TTC549 (cell line): ENCODE measurements around the gene ZNF546.
"Not testable (repeated sequence)": the region's sequence is repeated elsewhere in the genome, so short reads cannot be mapped to it uniquely, and the experiment has no call there.

ENCODE experiments used
- FAIRE-seq: peaks from 2 replicates; lab custom pipeline; 2012; peaks lifted over from hg19 to GRCh38; lab: Jason Lieb, UNC

ZNF546 gene

GRCh38 chr19:39986643-39987042 is 10.2 kb upstream of the ZNF546 start:
- no peak for FAIRE-seq

- FAIRE-seq, result no peak
These were observed 9.7 kb upstream of the ZNF546 start for GRCh38 chr19:39987167-39987566.

- no peak for FAIRE-seq
These were observed 9.3 kb upstream of the ZNF546 start for GRCh38 chr19:39987596-39987995.

- no peak for FAIRE-seq
These were observed 3.3 kb upstream of the ZNF546 start for GRCh38 chr19:39993605-39994004.

DNA sequence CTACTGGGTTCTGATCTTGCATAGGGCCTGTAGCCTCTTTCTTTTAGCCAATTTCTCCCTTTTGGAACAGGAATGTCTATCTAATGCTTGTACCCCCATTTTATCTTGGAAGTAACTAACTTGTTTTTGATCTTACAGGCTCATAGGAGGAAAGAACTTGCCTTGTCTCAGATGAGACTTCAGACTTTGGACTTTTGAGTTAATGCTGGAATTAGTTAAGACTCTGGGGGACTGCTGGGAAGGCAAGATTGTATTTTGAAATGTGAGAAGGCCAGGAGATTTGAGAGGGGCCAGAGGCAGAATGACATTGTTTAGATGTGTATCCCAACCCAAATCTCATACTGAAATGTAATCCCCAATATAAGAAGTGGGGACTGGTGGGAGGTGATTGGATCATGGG is 2.5 kb upstream of the ZNF546 start:
- no peak for FAIRE-seq

GRCh38 chr19:39995794-39996193 is 1.1 kb upstream of the ZNF546 start:
- FAIRE-seq, result no peak

DNA sequence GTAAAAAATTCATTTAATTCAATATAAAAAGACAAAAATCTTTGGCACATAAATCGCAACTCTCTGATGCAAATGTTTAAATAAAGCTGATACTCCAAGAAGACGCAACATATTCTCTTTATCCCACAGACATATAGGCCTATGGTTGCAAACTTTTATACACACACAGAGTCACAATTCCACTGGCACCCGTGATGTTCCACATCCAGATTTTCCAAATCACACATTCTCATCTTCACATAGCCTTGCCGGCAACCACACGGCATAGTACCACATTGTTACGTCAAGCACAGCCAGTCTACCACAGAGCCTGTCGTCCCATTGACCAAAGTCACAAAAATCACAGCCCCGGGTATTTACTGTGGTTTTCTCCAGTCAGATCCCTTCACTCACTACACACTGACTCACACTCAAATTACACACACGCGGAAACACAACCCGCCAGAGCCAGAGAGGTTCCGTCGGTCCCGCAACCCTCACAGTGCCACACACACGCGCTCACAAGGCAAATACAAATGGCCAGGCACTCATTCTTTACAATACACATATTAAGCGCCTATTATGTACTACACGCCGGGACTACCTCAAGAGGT is 546 bp upstream of the ZNF546 start:
- FAIRE-seq, result no peak

DNA sequence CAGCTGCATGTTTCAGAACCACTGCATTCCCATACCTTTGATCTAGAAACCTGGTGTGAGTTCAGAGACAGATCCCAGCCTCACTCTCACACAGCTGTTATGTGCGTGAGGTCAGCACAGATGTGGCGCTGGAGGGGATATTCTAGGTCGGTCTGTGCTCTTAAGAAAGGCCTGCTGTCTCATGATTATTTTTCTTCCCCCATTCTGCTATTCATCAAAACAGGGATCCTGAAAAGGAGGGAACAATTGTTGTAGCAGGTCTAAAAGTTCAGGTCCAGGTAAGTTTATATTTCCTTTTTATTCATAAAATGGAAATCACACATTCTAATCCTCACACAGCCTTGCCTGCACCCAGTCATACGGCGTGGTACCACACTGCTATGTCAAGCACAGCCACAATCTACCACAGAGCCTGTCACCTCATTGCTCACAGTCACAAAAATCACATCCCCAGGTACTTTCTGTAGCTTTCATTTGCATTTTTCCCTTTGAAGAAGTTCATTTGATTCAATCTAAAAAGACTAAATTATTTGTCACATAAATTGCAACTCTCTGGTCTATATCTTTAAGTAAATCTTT is 867 bp downstream of the ZNF546 start:
- FAIRE-seq, result no peak

DNA sequence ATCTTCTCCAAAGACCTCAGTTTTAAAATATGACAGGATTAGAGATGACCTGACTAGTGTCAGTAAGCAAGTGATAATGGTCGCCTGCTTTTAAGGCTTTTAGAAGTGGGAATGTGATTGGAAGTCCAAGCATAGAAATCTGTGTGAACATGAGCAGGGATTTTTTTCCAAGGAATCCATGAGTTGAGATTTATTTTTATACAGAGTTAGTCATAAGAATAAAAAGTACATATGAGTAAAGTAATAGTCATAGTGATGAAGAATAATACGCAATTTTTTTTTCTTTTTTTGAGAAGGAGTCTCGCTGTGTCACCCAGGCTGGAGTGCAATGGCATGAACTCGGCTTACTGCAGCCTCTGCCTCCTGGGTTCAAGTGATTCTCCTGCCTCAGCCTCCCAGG is 1.6 kb downstream of the ZNF546 start:
- no peak for FAIRE-seq

DNA sequence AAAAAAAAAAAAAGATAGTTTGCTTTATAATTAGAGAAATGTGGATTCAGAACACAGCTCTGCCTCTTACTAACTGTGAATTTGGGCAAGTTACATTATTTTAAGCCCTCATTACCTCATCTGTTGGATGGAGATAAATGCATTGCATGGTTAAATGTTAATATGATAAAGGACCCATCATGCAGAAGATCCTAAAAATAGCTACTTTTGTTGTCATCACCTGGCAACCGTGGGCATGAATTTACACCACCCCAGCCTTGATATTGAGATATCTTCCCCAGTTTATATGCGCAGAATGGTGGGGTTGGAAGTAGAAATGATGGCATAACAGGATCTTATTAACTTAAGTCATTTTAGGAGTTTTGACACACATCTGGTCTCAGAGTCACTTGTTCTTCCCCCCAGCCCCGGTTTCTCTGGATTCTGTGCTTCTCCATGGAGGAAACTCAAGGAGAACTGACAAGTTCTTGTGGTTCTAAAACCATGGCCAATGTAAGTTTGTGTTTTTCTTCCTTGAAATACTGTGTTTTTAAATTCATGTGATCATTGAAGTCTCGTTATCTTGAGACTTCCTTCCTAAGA is 8.9 kb downstream of the ZNF546 start:
- no peak for FAIRE-seq

DNA sequence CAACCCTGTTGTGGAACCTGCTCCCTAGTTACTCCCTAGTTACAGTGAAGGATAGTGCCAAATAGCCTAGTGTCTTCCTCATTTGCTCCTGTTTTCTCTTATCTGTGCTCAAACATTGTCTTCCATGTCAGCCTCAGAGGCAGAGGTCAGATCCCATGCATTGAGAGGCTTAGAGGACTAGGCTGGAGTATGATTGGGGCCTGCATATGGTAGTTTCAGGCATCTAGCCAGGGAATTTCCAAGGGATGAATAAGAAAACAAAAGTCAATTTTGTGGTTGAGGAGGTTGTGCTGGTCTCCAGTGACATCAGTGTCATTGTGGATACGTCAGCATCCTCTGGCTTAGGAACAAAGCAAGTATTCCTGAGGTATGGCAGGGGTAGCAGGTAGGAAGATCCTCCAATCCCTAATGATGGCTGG is 9.4 kb downstream of the ZNF546 start:
- FAIRE-seq, result no peak

DNA sequence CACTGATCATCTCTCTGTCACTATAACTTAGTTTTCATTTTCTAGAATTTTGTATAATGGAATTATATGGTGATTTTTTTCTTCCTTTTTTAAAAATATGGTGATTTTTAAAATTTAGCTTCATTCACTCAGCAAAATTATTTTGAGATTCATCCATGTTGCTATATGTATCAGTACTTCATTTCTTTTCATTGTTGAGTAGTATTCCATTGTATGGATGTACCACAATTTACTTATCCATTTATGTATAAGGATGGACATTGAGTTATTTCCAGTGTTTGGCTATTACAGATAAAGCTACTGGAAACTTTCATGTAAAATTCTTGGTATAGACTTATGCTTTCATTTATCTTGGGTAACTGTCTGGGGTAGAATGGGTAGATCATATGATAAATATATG is 12.8 kb downstream of the ZNF546 start:
- no peak for FAIRE-seq

DNA sequence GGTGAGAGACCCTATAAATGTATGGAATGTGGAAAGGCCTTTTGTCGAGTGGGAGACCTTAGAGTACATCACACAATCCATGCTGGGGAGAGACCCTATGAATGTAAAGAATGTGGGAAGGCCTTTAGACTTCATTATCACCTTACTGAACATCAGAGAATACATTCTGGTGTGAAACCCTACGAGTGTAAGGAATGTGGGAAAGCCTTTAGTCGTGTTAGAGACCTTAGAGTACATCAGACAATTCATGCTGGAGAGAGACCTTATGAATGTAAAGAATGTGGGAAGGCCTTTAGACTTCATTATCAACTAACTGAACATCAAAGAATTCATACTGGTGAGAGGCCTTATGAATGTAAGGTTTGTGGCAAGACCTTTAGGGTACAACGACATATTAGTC is 17.1 kb downstream of the ZNF546 start:
- FAIRE-seq, result no peak

GRCh38 chr19:40023969-40024368 is 27.1 kb downstream of the ZNF546 start:
- FAIRE-seq, result no peak

DNA sequence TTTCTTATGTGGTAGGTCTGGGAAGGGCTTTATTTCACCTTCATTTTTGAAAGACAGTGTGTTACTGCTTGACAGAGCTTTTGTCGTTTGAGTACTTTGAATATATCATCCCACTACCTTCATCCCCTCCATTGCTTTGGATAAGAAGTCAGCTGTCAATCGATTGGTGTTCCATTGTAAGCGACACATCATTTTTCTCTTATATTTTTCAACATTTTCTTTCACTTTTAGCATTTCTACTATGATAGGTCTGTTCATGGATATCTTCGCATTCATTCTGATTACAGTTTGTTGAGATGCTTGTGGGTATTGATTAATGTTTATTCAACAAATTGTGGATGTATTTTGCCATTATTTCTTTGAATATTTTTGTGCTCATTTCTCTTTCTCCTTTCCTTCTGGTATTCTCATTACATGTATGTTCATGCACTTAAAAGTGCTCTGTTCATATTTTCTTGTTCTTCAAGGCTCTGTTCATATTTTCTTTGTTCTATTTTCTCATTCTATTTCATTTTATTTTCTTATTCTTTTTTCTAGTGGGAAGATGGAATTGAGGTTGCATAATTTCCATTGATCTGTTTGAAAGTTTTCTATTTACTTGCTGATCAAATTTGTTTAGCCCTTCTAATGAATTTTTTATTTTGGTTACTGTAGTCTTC is 29.2 kb downstream of the ZNF546 start:
- no peak for FAIRE-seq

DNA sequence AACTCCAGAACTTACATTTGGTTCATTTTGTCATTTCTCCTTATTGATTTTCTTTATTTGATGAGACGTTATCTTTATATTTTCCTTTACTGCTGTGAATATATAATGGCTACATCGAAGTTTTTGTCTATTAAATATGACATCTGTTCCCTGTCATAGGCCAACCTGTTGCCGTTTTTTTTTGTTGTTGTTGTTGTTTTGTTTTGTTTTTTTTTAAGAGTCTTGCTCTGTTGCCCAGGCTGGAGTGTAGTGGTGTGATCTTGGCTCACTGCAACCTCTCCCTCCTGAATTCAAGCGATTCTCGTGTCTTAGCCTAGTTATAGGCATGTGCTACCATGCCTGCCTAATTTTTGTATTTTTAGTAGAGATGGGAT is 29.7 kb downstream of the ZNF546 start:
- no peak for FAIRE-seq

DNA sequence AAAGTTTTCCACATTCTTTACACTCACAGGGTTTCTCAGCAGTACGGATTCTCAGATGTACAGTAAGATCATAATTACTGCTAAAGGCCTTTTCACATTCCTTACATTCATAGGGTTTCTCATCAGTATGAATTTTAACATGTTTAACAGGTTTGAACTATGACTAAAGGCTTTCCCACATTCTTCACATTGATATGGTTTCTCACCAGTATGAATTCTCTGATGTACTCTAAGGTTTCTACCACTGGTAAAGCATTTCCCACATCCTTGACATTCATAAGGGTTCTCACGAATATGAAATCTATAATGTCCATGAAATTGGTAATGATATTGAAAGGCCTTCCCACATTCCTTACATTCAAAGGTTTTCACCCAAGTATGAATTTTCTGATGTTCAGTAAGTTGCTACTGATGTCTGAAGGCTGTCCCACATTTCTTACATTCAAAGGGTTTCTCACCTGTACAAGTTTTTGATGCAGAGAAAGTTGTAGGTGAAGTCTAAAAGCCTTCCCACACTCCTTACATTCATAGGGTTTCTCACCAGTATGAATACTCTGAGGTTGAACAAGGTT is 37.2 kb downstream of the ZNF546 start:
- no peak for FAIRE-seq

DNA sequence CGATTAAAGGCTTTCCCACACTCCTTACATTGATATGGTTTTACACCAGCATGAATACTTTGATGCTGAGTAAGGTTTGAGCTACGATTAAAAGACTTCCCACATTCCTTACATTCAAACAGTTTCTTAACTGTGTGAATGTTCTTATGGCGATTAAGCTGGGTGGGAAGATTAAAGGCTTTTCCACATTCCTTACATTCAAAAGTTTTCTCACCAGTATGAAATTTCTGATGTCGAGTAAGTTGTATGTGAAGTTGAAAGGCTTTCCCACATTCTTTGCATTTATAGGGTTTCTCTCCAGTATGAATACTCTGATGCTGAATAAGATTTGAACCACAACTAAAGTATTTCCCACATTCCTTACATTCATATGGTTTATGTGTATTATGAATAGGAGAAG is 39.1 kb downstream of the ZNF546 start:
- no peak for FAIRE-seq

- not testable (repeated sequence) for FAIRE-seq
These were observed 41.2 kb downstream of the ZNF546 start for GRCh38 chr19:40038047-40038446.

- FAIRE-seq, result not testable (repeated sequence)
These were observed 44.9 kb downstream of the ZNF546 start for GRCh38 chr19:40041718-40042117.

DNA sequence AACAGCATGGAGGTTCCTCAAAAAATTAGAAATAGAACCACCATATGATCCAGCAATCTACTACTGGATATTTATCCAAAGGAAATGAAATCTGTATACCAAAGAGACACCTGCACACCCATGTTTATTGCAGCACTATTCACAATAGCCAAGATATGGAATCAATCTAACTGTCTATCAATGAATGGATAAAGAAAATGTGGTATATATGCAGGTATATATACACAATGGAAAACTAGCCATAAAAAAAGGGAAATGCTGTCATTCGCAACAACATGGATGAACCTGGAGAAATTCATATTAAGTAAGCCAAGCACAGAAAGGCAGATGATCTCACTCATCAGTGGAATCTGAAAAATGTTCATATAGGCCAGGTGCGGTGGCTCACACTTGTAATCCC is 56.6 kb downstream of the ZNF546 start:
- FAIRE-seq, result no peak

- no peak for FAIRE-seq
These were observed 57.8 kb downstream of the ZNF546 start for GRCh38 chr19:40054632-40055031.

GRCh38 chr19:40055049-40055448 is 58.2 kb downstream of the ZNF546 start:
- FAIRE-seq, result no peak
